Activated naive CD4-positive, alpha-beta T cell (primary cell): ENCODE measurements around the gene TRIO.

Source experiments
- DNase-seq, 4 experiments: peaks; one replicate each; lab custom pipeline; 2025; lab: John Stamatoyannopoulos, UW

TRIO gene

DNA sequence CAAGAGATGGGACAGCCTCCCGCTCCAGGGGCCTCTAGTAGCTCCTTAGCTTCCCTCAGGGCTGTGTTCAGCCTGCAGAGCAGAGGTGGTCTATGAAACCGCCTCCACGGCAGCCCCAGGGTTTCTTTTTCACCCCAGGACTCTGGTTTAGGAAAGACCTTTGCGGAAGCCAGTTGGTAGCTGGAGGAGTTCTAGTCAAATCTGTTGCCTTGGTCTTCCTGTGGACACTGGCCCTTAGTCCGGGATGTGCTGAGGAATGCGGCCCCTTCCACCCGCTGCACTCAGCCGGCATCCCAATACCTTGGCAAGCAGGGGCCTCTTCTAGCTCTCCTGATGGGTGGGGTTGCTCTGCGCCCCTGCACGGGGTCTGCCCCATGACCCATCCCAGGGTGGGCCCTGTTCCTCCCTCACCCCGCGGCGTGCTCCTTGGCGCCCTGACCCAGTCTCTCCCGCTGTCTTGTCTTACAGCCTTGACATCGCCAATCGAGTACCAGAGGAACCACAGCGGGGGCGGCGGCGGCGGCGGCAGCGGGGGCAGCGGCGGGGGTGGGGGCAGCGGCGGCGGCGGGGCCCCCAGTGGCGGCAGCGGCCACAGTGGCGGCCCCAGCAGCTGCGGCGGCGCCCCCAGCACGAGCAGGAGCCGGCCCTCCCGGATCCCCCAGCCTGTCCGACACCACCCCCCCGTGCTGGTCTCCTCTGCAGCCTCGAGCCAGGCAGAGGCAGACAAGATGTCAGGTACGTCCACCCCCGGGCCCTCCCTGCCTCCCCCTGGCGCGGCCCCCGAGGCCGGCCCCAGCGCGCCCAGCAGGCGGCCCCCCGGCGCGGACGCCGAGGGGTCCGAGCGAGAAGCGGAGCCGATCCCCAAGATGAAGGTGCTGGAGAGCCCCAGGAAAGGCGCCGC lies 344.1 kb downstream of the TRIO start:
- DNase-seq = no peak

DNA sequence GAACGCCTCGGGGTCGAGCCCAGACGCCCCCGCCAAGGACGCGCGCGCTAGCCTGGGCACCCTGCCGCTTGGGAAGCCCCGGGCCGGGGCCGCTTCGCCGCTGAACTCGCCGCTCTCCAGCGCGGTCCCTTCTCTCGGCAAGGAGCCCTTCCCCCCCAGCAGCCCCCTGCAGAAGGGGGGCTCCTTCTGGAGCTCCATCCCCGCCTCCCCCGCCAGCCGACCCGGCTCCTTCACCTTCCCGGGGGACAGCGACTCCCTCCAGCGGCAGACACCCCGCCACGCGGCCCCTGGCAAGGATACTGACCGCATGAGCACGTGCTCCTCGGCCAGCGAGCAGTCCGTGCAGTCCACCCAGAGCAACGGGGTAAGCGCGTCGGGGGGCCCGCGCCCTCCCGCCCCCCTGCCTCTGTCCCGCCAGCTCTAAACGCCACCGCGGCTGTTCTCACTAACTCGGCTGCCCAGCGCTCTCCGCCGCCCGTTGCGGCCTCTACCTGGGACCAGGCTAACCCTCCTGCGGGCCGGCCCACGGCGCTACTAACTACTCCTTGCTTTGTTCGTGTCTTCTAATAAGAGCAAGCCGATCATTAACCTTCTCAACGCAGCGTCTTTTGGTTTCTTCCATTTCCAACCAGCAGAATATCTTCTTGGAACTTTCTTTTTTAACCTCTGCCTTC lies 344.9 kb downstream of the TRIO start:
- no peak for DNase-seq

DNA sequence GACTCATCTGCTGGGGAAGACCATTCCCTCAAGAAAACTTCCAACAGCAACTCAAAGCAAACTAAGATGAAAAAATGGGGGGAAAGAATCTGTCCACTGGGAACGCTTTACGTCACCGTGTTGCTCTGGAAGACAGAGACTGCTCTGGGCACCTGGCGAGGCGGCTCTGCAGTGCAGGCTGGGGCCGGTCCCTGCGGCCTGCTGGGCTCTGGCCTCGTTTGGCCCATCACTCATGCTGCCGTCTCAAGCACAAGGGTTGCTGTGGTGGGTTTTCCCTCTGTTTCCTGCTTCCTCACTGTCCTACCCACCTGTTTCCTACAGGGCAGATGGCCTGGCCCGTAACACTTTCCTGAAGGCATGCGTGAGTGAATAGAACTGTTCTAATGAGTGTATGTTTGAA lies 345.6 kb downstream of the TRIO start:
- no peak for DNase-seq

DNA sequence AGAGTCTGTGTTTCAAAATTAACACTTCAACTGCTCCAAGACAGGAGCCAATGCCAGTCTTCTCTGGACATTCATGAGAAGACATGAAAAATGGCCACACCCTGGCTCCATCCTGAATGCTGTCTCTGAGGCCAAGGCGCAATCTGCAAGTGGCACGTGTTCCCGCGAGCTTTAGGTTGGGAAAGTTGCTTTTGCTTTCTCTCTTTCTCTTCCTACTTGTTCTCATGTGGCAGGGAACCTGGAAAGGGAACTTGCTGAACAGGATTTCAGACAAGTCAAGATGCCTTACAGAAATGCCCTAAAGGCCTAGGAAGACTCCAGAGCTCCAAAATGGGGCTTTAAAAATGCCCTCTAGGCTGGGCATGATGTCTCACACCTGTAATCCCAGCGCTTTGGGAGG lies 346.5 kb downstream of the TRIO start:
- no peak for DNase-seq

DNA sequence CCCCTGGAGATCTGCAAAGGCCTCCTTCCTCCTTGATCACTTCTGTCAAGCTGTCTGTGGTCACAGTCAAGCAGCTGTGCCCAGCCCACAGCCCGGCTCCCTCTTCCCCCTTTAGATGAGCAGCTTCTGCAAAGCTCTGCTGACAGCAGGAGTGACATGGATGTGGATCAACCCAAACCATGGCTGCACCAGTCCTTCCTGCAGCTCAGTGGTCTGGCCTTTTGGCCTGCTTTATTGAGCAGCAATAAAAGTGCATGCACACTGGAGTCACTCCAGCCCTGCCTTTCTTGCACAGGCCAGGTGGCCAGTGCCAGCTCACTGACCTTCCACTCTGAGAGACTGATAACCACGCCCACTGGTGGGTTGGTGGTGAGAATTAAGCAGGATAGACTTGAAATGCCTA lies 347.2 kb downstream of the TRIO start:
- DNase-seq = no peak

DNA sequence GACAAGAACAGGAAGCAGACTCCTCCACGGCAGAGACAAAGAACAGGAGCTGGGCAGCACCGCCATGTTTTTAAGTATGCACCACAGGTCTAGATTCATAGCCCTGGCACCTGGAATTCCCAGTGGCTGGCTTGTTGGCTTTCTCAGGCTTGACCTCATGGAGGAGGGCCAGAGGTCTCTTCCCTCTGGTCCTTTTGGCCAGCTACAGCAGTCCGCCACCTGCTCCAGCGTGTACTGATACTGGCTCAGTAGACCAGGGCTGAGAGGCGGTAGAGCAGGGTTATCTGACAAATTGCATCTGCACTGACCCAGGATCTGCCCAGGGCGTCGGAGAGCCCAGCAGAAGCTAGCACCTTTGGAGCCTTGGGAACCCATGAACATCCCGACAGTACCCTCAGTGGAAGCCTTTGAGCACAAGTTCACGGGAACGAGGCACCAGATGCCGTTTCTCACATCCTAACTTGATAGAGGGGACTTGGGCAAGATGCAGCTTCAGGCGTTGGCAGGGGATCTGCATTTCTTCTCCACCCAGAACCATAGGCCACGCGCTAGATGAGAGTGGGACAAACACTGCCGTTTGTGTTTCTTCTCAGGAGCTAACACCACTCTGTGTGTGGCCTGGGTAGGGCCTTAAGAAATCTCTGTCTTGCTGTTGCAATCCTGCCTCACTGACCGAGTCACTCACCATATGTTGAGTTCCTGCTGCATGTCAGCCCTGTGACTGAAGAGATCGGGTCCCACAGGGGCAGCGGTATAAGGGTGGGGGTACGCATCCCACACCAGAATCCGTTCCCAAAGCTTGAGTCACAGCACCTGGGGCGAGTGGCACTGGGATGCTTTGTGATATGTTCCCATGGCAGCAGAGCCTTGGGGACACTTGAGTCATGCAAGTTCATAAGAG lies 348.1 kb downstream of the TRIO start:
- no peak for DNase-seq

DNA sequence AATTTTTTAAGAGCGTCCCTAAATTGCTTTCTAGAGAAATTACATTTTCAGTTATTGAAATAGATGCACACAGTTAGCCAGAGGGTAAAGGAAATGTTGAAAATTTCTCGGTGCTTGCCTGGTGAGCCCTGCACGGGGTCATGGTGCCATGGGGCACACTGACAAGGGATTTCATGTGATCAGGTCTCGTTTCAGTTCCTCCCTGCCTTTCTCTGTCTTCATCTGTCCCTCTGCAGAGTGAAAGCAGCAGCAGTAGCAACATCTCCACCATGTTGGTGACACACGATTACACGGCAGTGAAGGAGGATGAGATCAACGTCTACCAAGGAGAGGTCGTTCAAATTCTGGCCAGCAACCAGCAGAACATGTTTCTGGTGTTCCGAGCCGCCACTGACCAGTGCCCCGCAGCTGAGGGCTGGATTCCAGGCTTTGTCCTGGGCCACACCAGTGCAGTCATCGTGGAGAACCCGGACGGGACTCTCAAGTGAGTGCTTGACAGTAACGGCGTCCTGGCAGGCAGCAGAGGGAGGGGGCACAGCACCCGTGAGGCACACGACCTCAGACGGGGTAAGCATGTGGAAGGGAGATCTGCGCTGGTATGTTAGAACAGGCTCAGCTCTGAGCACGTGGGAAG lies 349.3 kb downstream of the TRIO start:
- DNase-seq = no peak

DNA sequence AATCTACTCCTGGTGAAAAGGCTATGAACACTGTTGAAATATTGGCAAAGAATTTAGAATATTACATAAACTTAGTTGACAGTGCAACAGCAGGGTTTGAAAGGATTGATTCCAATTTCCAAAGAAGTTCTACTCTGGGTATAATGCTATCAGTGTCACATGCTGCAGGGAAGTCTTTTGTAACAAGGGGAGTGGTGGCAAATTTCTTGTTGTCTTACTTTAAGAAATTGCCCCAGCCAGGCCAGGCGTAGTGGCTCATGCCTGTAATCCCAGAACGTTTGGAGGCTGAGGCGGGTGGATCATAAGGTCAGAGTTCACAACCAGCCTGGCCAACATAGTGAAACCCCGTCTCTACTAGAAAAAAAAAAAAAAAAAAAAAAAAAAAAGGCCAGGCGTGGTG lies 352.2 kb downstream of the TRIO start:
- DNase-seq = no peak

DNA sequence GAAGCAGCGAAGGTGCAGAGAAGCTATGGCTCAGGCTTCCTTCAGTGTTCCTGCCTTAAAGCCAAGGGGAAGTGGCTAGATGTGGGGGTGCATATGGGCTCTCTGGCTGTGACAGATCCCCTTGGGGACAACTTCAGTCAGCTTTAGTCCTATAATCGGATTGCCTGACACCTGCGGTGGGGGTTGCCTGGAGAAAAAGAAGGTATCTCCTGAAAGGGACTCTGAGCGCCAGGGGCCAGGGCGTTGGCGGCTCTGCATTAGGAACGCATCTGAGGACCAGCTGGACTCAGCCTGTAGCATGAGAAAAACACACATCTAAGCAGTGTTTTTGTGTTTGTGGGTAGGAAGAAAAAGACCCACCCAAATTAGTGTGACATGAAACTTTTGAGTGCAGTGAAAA lies 354.2 kb downstream of the TRIO start:
- no peak for DNase-seq

DNA sequence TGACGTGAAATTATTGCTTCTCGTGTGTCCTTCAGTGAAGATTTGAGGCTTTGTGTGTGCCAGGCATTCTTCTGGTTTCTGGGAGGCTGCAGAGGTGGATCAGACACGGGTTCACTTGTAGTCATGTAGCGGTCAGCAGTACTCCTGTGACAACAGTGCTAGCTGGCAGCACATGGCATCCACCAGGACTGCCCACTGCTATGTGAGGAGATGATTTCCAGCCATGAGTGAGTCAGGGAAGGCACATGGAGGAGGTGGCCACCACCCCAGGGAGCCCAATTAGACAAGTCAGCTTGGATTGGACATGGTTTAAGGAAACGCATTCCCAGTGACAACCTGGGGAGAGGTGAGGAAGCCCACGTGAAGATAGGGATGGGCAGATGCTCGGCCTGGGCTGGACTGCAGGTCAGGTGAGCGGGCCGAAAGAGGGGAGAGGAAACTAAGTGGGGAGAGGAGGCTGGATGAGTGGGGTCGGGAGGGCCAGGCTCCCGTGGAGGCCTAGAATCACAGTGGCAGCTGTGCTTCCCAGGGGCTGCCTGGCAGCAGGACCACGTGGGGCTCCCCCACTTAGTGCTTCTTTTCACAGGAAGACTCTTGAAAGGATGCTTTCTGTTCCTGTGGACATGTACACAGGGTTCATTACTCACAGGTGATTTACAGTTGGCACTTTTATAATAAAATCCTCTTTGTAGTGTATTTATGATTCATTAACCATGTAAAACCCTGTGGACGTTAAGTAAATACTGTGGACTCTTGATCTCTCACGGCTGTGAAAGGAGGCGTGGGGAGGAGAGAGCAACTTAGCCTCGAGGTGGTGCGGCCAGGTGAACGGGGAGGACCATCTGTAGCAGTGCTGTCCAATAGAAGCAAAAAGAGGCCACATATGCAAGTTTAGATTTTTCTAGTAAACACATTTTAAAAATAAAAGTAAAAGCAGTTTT lies 358.5 kb downstream of the TRIO start:
- no peak for DNase-seq

DNA sequence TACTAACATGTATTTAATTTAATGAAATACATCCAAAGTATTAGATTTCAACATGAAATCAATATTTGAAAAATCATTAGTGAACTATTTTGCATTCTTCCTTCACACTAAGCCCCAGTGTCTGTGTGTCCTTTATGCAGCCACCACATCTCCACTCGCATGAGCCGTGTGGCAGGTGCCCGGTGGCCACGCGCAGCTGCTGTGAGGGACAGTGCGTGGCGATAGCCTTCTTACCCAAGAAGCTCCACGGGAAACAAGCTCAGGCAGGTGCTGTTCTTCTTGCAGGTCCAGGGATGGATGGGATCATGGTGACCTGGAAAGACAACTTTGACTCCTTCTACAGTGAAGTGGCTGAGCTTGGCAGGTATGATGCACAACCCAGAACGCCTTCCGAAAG lies 359.1 kb downstream of the TRIO start:
- no peak for DNase-seq

DNA sequence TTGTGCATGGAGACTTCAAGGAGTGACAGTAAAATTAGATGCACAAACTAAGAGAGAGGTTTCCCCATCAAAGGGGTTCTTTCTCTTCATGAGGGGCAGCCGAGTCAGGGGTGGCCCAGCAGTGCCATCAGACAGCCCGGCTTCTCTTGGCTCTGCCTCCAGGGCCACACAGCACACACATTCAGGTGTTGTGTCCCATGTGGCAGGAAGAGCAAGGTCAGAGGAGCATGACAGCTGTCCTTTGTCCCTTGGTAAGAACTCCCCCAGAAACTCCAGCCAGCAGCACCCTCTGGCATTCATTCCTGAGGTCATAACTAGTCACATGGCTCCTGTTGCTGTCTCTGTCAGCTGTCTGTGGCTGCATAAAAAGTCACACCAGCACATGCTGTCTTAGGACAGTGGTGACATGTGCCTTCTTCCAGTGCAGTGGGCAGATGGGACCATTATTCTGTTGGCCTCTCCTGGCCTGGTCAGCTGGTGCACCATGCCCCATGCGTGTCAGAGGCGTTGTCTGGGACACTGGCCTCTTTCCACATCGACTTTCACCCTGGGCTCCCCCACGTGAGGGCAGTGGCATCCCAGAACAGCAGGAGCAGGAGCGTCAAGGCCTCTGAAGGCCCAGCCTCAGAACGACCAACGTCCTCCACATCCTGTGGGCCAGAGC lies 360.0 kb downstream of the TRIO start:
- no peak for DNase-seq

DNA sequence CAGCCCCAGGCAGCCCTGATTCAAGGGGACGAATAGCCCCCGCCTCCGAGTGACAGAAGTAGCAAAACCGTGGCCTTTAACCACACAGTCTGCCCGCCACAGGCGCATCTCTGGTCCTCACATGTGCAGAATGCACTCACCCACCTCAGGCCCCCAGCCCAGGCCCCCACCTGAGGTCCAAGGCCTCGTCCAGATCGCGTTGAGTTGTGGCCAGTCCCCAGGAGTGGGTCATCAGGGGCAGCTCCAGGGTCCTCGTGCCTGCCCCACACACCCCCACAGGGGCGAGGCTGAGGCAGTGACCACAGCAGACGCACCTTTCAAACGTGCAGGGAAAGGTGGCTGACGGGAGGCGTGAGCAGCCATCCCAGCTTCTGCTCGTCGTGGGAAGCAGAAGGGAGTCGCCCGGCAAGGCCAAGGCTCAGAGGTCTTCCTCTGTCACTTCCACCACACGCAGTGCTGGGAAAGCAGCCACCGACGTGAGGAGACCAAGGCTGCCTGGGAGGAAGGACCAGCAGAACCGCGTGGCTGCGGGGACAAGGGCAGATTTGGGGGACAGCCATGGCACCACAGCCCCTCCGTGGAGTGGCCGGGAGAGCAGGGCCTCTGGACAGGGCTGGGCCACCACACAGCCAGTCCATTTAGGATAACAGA lies 360.7 kb downstream of the TRIO start:
- DNase-seq = no peak

DNA sequence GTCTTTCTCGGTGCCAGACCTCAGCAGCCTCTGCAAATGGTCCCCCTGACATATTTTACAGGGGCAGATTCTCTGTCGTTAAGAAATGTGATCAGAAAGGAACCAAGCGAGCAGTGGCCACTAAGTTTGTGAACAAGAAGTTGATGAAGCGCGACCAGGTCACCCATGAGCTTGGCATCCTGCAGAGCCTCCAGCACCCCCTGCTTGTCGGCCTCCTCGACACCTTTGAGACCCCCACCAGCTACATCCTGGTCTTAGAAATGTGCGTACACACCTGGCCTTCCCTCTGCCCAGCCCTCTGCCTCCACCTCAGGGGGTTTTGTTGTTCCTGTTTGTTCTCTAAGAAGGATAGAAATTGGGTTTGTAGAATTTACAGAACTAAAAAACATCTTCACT lies 361.2 kb downstream of the TRIO start:
- DNase-seq = no peak

DNA sequence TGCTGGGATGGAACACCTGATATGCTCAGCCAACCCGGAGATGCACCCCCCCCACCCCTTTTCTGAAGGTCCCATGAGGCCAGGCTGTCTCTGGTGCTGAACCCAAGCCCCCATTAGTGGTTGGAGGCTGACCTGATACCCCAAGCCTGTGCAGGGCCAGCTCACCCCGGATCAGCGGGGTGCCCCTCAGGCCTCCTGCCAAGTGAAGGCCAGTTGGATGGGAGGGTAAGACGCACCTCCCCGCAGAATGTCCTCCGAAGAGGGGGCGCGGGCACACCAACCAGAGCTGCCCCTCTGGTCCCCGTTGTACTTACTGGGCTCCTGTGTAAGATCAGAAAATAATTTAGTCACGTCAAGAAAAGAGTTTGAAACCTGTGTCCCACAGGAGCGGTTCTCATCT lies 361.7 kb downstream of the TRIO start:
- no peak for DNase-seq

DNA sequence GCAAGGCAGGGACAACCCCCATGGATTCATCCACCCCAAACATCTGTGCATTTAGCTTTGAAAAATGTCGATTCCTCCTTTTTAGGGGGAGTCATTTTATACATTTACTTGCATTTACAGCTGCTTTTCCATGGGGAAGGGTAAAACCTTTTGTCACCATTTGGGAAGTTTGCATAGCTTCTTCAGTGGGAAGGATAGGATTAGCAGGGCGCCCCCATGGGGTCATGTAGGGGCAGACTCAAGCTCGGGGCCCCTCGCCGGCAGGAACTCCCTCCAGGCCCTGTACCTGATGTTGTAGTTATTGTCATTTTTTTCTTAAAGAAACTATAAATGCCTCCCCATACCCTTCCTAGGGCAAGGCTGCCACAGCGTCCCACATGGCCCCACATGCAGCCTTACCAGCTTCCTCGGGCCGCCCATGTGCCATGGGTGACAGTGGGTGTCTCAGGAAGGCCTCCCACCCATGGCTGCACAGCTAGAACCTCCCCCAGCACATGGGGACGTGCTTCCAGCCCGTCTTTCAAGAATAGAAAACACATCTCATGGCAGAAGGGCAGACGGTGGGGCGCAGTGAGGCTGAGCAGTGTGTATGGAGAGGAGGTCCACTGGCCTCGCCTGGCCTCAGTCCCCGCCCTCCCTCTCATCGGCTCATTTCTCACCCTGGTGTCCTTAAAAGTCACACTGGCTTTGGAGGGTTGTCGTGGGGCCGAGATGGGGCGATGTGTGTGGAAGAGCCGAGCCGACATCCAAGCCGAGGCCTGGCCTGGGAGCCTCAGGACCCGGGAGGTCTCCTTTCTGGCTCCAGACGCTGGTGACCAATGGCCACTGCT lies 362.4 kb downstream of the TRIO start:
- no peak for DNase-seq

DNA sequence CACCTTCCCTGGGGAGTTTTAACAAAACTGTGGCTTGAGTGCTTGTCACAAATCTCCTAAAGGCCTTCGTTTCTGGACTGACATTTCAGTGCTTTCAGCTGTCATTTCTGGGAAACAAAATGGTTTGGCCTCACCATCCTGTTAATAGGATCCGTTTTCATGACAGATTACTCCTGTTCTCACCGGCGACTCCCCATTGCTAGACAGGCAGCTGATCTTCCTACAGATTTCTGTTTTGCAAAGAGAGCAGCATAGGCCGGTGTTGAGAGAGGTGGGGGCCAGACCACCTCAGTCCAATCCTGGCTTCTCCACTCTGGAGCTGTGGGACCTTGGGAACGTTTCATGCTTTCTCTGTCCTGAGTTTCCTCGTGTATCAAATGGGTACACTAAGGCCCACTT lies 363.0 kb downstream of the TRIO start:
- no peak for DNase-seq

DNA sequence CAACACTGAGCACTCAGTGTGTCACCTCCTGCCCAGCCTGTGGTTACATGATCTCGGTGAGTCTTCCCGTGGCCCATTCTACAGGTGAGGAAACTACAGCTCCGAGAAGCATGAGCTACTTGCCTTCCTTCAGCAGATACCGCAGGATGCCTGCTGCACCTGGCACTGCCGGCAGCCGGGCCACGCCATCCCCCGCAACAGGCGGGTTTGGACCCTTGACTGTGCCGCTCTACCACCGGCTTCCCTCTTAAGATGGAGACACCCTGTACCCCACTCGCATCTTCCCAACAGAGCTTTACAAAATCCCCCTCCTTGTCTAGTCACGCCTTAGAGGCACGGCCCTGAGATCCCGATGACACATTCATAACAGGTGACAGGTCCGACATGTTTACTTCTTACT lies 363.5 kb downstream of the TRIO start:
- DNase-seq = no peak
